Measurements from ENCODE around the gene CPE. TPM values are rescaled to one million over a fixed set of nuclear protein-coding genes. Genes with fewer than 3 reads are reported as not detected.

CPE gene
- total RNA-seq, 1 donor from 2014 or later: 93.8 TPM

DNA sequence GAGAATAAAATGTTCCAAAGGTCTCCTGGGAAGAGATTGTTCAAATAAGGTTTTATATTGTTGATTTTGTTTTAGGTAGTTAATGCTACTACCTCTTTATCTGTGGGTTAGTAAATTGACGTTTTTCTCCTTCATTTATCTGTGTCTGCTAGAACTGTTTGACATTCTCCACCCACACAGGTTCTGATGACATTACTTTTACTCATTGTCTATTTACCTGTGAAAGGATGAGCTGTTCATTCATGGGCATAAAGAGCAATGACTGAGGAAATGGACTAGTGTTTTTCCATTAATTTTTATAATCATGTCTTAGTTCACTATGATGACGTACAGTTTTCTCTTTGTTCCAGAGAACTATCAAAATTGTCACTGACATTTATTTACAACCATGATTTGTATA is 75.6 kb downstream of the CPE start:
- H3K4me3 Mint-ChIP-seq: no peak overlapping the region
- DNase-seq (ENCODE audit: low spot score in 2 of 2, unreplicated experiment in 2 of 2): no peak
- TF ChIP-seq, protein P1, sequence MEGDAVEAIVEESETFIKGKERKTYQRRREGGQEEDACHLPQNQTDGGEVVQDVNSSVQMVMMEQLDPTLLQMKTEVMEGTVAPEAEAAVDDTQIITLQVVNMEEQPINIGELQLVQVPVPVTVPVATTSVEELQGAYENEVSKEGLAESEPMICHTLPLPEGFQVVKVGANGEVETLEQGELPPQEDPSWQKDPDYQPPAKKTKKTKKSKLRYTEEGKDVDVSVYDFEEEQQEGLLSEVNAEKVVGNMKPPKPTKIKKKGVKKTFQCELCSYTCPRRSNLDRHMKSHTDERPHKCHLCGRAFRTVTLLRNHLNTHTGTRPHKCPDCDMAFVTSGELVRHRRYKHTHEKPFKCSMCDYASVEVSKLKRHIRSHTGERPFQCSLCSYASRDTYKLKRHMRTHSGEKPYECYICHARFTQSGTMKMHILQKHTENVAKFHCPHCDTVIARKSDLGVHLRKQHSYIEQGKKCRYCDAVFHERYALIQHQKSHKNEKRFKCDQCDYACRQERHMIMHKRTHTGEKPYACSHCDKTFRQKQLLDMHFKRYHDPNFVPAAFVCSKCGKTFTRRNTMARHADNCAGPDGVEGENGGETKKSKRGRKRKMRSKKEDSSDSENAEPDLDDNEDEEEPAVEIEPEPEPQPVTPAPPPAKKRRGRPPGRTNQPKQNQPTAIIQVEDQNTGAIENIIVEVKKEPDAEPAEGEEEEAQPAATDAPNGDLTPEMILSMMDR (IDR thresholded peaks at IDR 0.05; ENCODE audit: unreplicated experiment): no peak
- H3K4me1 Mint-ChIP-seq: peaks cover 13% of the 10 kb centered on the region
- H3K27ac Mint-ChIP-seq: no peak overlapping the region
- peaks cover 4% of the 10 kb centered on the region for H3K9me3 Mint-ChIP-seq
- no peaks in the 10 kb centered on the region for H3K27me3 Mint-ChIP-seq (ENCODE audit: low read depth)
- no peaks in the 10 kb centered on the region for H3K36me3 Mint-ChIP-seq

- no peaks in the 10 kb centered on the region for H3K36me3 Mint-ChIP-seq
- TF ChIP-seq, protein P1 (IDR thresholded peaks at IDR 0.05; ENCODE audit: unreplicated experiment): no peak
- H3K4me3 Mint-ChIP-seq: no peak overlapping the region
- H3K27ac Mint-ChIP-seq: no peak overlapping the region
- no peak for DNase-seq (ENCODE audit: low spot score in 2 of 2, unreplicated experiment in 2 of 2)
- peaks cover 32% of the 10 kb centered on the region for H3K4me1 Mint-ChIP-seq
- no peaks in the 10 kb centered on the region for H3K27me3 Mint-ChIP-seq (ENCODE audit: low read depth)
- peaks cover 4% of the 10 kb centered on the region for H3K9me3 Mint-ChIP-seq
Observed at GRCh38 chr4:165457793-165458192, 79.0 kb downstream of the CPE start.

GRCh38 chr4:165458471-165458870 is 79.7 kb downstream of the CPE start:
- Mint-ChIP-seq H3K4me1 (peaks cover 34% of the 10 kb centered on the region), H3K27me3 (ENCODE audit: low read depth) (no peaks in the 10 kb centered on the region), H3K9me3 (peaks cover 3% of the 10 kb centered on the region), H3K36me3 (no peaks in the 10 kb centered on the region), H3K4me3 (no peak overlapping the region), H3K27ac (no peak overlapping the region)
- no peak for DNase-seq (ENCODE audit: low spot score in 2 of 2, unreplicated experiment in 2 of 2)
- TF ChIP-seq, protein P1 (IDR thresholded peaks at IDR 0.05; ENCODE audit: unreplicated experiment): no peak

DNA sequence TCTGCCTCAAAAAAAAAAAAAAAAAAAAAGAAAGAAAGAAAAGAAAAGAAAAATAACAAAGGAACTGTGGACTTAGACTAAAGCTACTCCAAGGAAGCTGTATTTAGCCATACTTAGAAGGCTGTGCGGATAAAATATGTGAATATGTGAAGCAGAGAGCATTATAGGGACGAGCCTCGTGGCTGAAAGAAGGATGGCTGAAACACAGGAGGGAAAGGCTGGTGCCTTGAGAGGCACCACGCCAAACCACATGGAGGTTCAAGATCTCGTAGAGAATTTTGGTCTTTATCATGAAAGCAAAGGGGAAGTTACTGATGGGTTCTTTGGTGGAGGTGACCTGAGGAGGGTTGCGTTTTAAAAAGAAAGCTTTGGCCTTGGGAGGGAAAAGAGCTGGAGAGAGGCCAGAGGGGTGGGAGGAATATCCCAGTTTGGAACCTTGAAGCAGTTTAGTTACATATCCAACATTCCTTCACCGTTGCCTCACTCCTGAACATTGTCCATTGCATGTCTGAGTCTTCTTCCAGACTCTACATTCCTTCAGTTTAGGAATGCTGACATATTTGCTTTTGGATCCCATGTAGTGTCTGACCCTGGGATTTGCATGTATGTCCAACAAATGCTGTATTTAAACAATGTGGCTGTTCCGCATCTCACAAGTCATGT is 82.5 kb downstream of the CPE start:
- Mint-ChIP-seq H3K4me1 (peaks cover 26% of the 10 kb centered on the region), H3K27ac (peak overlapping the region; percentile 91), H3K27me3 (ENCODE audit: low read depth) (no peaks in the 10 kb centered on the region), H3K9me3 (no peaks in the 10 kb centered on the region), H3K4me3 (no peak overlapping the region), H3K36me3 (no peaks in the 10 kb centered on the region)
- TF ChIP-seq, protein P1 (IDR thresholded peaks at IDR 0.05; ENCODE audit: unreplicated experiment): no peak
- DNase-seq (ENCODE audit: low spot score in 2 of 2, unreplicated experiment in 2 of 2): no peak

- no peak for DNase-seq (ENCODE audit: low spot score in 2 of 2, unreplicated experiment in 2 of 2)
- TF ChIP-seq, protein P1 (IDR thresholded peaks at IDR 0.05; ENCODE audit: unreplicated experiment): no peak
- H3K36me3 Mint-ChIP-seq: no peaks in the 10 kb centered on the region
- H3K27ac Mint-ChIP-seq: peak overlapping the region; percentile 91
- H3K4me3 Mint-ChIP-seq: no peak overlapping the region
- no peaks in the 10 kb centered on the region for H3K27me3 Mint-ChIP-seq (ENCODE audit: low read depth)
- no peaks in the 10 kb centered on the region for H3K9me3 Mint-ChIP-seq
- peaks cover 26% of the 10 kb centered on the region for H3K4me1 Mint-ChIP-seq
Observed at GRCh38 chr4:165462009-165462408, 83.2 kb downstream of the CPE start.

All from mesothelial cell of epicardium (in vitro differentiated cells).